DMS 273 (cell line): ENCODE measurements around the gene MAGED4B.
"Not testable (repeated sequence)": the region's sequence is repeated elsewhere in the genome, so short reads cannot be mapped to it uniquely, and the experiment has no call there.

Experiments
- DNase-seq: peaks from one replicate; lab custom pipeline; 2025; ENCODE audit not compliant: unreplicated experiment; lab: John Stamatoyannopoulos, UW

MAGED4B gene

GRCh38 chrX:52068666-52069640 lies at the start of gene MAGED4B:
TSS of gene MAGED4B (minus strand) at chrX:52069183. CDS start at chrX:52068172, 1,011 bp downstream.
- not testable (repeated sequence) for DNase-seq

GRCh38 chrX:52118262-52118661 lies 49.3 kb upstream of the MAGED4B start:
- DNase-seq: no peak

GRCh38 chrX:52082578-52082977 lies 13.6 kb upstream of the MAGED4B start:
- no peak for DNase-seq

GRCh38 chrX:52078131-52078530 lies 9.1 kb upstream of the MAGED4B start:
- DNase-seq: no peak

GRCh38 chrX:52042288-52042687 lies 26.7 kb downstream of the MAGED4B start:
- DNase-seq: not testable (repeated sequence)

GRCh38 chrX:52034211-52034610 lies 34.8 kb downstream of the MAGED4B start:
- no peak for DNase-seq

GRCh38 chrX:52031371-52031770 lies 37.6 kb downstream of the MAGED4B start:
- no peak for DNase-seq

- no peak for DNase-seq
Measured at GRCh38 chrX:52015794-52016193, 53.2 kb downstream of the MAGED4B start.
